HUDEP-2 (cell line): ENCODE data around the gene RXYLT1.

Source experiments
- DNase-seq, 76 experiments: peaks; one replicate each; lab custom pipeline; 2025; ENCODE audit not compliant: unreplicated experiment in 76 of 76; lab: John Stamatoyannopoulos, UW

Gene RXYLT1

GRCh38 chr12:63795944-63796343 lies 16.2 kb downstream of the RXYLT1 start:
- no peak for DNase-seq

- peak in 8 of 76 experiments; percentile 1 to 21 (median 8) for DNase-seq
Measured at GRCh38 chr12:63802012-63802608, 22.4 kb downstream of the RXYLT1 start.

- no peak for DNase-seq
Measured at GRCh38 chr12:63804746-63805145, 25.0 kb downstream of the RXYLT1 start.

- no peak for DNase-seq
Measured at GRCh38 chr12:63805704-63806672, 26.3 kb downstream of the RXYLT1 start.

- DNase-seq = no peak
Measured at GRCh38 chr12:63808631-63809030, 28.9 kb downstream of the RXYLT1 start.

- DNase-seq = no peak
Measured at GRCh38 chr12:63809566-63809965, 29.9 kb downstream of the RXYLT1 start.

- no peak for DNase-seq
Measured at GRCh38 chr12:63811334-63811733, 31.6 kb downstream of the RXYLT1 start.

- DNase-seq = no peak
Measured at GRCh38 chr12:63811755-63812154, 32.0 kb downstream of the RXYLT1 start.

GRCh38 chr12:63814146-63814772 lies 34.5 kb downstream of the RXYLT1 start:
- no peak for DNase-seq

GRCh38 chr12:63815482-63815852 lies 35.8 kb downstream of the RXYLT1 start:
- DNase-seq = no peak

GRCh38 chr12:63816031-63816430 lies 36.3 kb downstream of the RXYLT1 start:
- no peak for DNase-seq

- DNase-seq = no peak
Measured at GRCh38 chr12:63820427-63820826, 40.7 kb downstream of the RXYLT1 start.

- DNase-seq = no peak
Measured at GRCh38 chr12:63821781-63822251, 42.1 kb downstream of the RXYLT1 start.

GRCh38 chr12:63822352-63822751 lies 42.6 kb downstream of the RXYLT1 start:
- DNase-seq = no peak

GRCh38 chr12:63823040-63823439 lies 43.3 kb downstream of the RXYLT1 start:
- no peak for DNase-seq

GRCh38 chr12:63826006-63826585 lies 46.4 kb downstream of the RXYLT1 start:
- DNase-seq = no peak

- no peak for DNase-seq
Measured at GRCh38 chr12:63828867-63829266, 49.2 kb downstream of the RXYLT1 start.

- DNase-seq = no peak
Measured at GRCh38 chr12:63836046-63836445, 56.3 kb downstream of the RXYLT1 start.

- DNase-seq = no peak
Measured at GRCh38 chr12:63836936-63837335, 57.2 kb downstream of the RXYLT1 start.

- no peak for DNase-seq
Measured at GRCh38 chr12:63838411-63838810, 58.7 kb downstream of the RXYLT1 start.

GRCh38 chr12:63841011-63841410 lies 61.3 kb downstream of the RXYLT1 start:
- DNase-seq = no peak
